Testis (tissue), 3 donors: ENCODE results near the gene ACP1. TPM values are rescaled to one million over a fixed set of nuclear protein-coding genes. Genes with fewer than 3 reads are reported as not detected.

Experiments
- DNase-seq: peaks from one replicate; pipeline ENCODE4 v3.0.0-alpha.2; 2019
- H3K27ac ChIP-seq, 2 donors: fragments of 200-600 bp; sonication (generic); one replicate each; pipeline ENCODE4 v1.5.1; 2019
- H3K27me3 ChIP-seq: fragments of 200-600 bp; sonication (generic); one replicate; pipeline ENCODE4 v1.5.1; 2019
- H3K36me3 ChIP-seq: fragments of 200-600 bp; sonication (generic); one replicate; pipeline ENCODE4 v1.5.1; 2017; ENCODE audit warnings: low read depth; ENCODE audit errors: missing control alignments
- H3K4me1 ChIP-seq: fragments of 200-600 bp; sonication (generic); one replicate; pipeline ENCODE4 v1.5.1; 2019
- H3K4me3 ChIP-seq, 2 donors: fragments of 200-600 bp; sonication (generic); one replicate each; pipeline ENCODE4 v1.5.1; 2017 to 2019
- H3K9me3 ChIP-seq: fragments of 200-600 bp; sonication (generic); one replicate; pipeline ENCODE4 v1.5.1; 2017
- POLR2A ChIP-seq: fragments of 450-650 bp; IDR thresholded peaks from one replicate; pipeline ENCODE4 v1.6.1; 2017; ENCODE audit warnings: antibody characterized with exemption, mild to moderate bottlenecking, moderate library complexity
- WGBS, 2 donors: methylation state at CpG; one replicate each; pipeline ENCODE4 v1.1.5; 2018; 5-methylcytosine and 5-hydroxymethylcytosine counted together
- intact Hi-C: fragments of 100-400 bp; cut with DNase I; formaldehyde crosslinking; loops from one replicate; pipeline ENCODE4 v1.15.1; 2023; ENCODE audit warnings: low total_unique reads
- polyA plus RNA-seq: library from polyadenylated mRNA; stranded (reverse); fragments of 350-450 nt; fragmentation: Illumina TruSeq; extraction: RNeasy Lipid Tissue Mini Kit (QIAGEN cat#74804); gene quantifications from one replicate; pipeline ENCODE4 v1.2.3, GENCODE V29; 2014; ENCODE audit warnings: low read depth, low replicate concordance; ENCODE audit not compliant: insufficient read depth
- total RNA-seq, 2 donors: library from RNA; depleted of rRNA; stranded (reverse); fragments of >200 nt; gene quantifications; one replicate each; pipeline ENCODE4 v1.2.3, GENCODE V29; 2016
- TF ChIP-seq, protein P1 (sequence below), 3 experiments: fragments of 450-650 bp in 2 of 3; fragments of 200-600 bp in 1 of 3; sonication (generic) in 1 of 3; IDR thresholded peaks; one replicate each; pipeline ENCODE4 v1.5.1; 2016 to 2019; ENCODE audit warnings: antibody characterized with exemption in 3 of 3, mild to moderate bottlenecking in 2 of 3, moderate library complexity in 1 of 3

ACP1 gene
- total and polyA plus RNA-seq, 3 donors from 2014 or later: 117 to 136 (median 135) TPM

DNA sequence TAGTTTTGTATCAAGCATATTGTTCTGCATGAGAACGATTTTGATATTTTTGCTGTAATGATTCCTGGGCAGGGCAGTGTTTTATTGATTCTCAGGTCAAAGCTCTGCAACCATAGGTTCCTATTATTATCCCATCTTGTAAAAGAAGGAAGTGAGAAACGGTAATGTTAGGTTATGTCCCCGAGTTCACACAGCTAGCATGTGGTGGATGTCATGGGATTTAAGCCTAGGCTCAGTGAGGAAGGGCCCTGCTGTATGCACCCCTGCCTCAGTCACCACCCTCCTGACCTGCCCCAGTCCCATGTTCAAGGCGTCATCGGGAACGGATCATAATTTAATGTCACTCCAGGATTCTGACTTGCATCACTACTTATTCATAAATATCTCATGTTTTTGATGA, 10.7 kb downstream of the ACP1 start:
- H3K36me3 ChIP-seq: no peaks in the 10 kb centered on the region
- no peak for TF ChIP-seq POLR2A
- TF ChIP-seq, protein P1, sequence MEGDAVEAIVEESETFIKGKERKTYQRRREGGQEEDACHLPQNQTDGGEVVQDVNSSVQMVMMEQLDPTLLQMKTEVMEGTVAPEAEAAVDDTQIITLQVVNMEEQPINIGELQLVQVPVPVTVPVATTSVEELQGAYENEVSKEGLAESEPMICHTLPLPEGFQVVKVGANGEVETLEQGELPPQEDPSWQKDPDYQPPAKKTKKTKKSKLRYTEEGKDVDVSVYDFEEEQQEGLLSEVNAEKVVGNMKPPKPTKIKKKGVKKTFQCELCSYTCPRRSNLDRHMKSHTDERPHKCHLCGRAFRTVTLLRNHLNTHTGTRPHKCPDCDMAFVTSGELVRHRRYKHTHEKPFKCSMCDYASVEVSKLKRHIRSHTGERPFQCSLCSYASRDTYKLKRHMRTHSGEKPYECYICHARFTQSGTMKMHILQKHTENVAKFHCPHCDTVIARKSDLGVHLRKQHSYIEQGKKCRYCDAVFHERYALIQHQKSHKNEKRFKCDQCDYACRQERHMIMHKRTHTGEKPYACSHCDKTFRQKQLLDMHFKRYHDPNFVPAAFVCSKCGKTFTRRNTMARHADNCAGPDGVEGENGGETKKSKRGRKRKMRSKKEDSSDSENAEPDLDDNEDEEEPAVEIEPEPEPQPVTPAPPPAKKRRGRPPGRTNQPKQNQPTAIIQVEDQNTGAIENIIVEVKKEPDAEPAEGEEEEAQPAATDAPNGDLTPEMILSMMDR (IDR thresholded peaks at IDR 0.05): no peak
- H3K4me1 ChIP-seq: peaks cover 10% of the 10 kb centered on the region
- intact Hi-C loops: no loop called here
- H3K9me3 ChIP-seq: no peaks in the 10 kb centered on the region
- H3K4me3 ChIP-seq: no peak overlapping the region
- H3K27me3 ChIP-seq: no peaks in the 10 kb centered on the region
- no peak overlapping the region for H3K27ac ChIP-seq
- WGBS, 2 donors: 86 to 90% methylated on average over 6 of the region's 6 CpGs
- no peak for DNase-seq

DNA sequence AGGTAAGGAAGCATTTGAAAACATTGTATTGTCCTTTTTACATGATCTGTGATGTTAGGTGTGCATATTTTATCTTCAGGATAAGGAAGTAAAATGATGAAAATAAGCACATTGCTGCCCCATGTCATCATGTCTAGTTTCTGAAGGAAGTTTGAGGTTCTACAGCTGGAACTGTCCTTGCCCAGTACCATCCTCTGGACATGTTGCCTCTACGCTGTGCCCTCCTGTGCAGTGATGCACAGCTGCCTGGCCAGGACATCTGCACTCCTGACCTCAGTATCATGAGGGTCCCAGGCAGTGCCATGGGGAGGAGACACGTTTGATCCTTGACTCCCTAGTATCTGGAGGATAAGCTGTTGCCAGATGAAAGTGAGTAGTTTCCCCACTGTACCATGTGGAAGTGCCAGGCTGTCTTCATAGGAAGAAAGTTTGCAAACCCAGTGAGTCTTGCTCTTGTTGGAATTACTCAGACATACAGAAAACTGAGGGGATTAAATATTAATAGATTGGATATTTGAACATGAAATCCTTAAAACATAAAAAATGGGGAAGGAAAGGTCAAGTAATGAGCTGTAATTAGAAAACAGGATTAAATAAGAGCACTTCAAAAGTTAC, 13.7 kb downstream of the ACP1 start:
- Histone ChIP-seq H3K27me3 (no peaks in the 10 kb centered on the region), H3K36me3 (no peaks in the 10 kb centered on the region), H3K27ac (no peak overlapping the region), H3K4me3 (no peak overlapping the region), H3K4me1 (peaks cover 19% of the 10 kb centered on the region), H3K9me3 (no peaks in the 10 kb centered on the region)
- TF ChIP-seq POLR2A: no peak
- TF ChIP-seq, protein P1 (IDR thresholded peaks at IDR 0.05): no peak
- intact Hi-C loops: no loop called here
- 69 to 82% methylated on average over 2 of the region's 2 CpGs for WGBS, 2 donors
- DNase-seq: no peak

DNA sequence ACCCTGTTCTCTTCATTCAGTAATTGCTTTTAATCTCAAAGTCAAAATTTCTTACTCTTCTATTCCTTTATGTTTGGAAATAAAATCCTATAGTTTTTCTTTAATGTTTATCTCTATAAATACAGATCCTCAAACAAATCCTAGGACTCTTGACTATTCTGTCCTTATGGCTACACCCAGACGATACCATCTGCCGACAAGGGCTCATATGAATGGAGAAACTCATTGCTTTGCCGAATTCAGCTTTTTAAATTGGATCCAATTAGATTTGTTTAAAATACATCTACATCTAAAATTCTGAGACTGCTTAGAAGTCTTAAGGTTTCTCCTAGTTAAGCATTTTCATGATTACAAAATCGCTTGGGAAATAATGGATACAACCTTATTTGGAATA, 14.2 kb downstream of the ACP1 start:
- Histone ChIP-seq H3K27ac (no peak overlapping the region), H3K4me1 (peaks cover 19% of the 10 kb centered on the region), H3K4me3 (no peak overlapping the region), H3K27me3 (no peaks in the 10 kb centered on the region), H3K9me3 (no peaks in the 10 kb centered on the region), H3K36me3 (no peaks in the 10 kb centered on the region)
- no peak for TF ChIP-seq POLR2A
- TF ChIP-seq, protein P1 (IDR thresholded peaks at IDR 0.05): no peak
- DNase-seq: no peak
- 92 to 94% methylated on average over 4 of the region's 4 CpGs for WGBS, 2 donors
- intact Hi-C loops: no loop called here

DNA sequence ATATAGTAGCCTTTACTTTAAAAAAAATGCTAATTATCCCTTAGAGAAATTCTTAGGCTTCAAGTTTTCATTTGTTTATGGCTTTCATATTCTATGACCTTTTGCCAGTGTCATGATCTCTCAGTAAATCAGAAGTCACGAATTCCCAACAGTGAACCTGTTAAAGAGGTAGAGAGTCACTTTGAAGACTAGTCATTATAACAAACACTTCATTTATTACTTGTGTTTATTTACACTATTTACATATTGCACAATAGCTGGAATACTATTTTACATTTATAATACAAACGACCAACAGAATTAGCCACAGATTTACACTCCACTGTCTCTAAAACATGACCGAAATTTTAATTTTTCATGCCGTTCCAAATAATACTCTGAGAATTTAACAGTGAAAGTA, 14.6 kb downstream of the ACP1 start:
- WGBS, 2 donors: 87 to 89% methylated on average over 4 of the region's 4 CpGs
- intact Hi-C loops: no loop called here
- Histone ChIP-seq H3K4me1 (peaks cover 19% of the 10 kb centered on the region), H3K9me3 (no peaks in the 10 kb centered on the region), H3K27me3 (no peaks in the 10 kb centered on the region), H3K36me3 (no peaks in the 10 kb centered on the region), H3K4me3 (no peak overlapping the region), H3K27ac (no peak overlapping the region)
- no peak for DNase-seq
- no peak for TF ChIP-seq POLR2A
- TF ChIP-seq, protein P1 (IDR thresholded peaks at IDR 0.05): no peak
